PC-3 (cell line): ENCODE data around the gene TTC28. TPM values are rescaled to one million over a fixed set of nuclear protein-coding genes. Genes with fewer than 3 reads are reported as not detected.

ENCODE experiments used
- ATAC-seq: fragments of 200-7000 bp; cut with Tn5 transposase; 2 replicates; pipeline ENCODE4 v1.9.1; 2020; ENCODE audit warnings: mild to moderate bottlenecking, moderate library complexity
- BruUV-seq: library from RNA; stranded (reverse); fragments of 400-500 nt; replicated peaks from 2 replicates; lab custom pipeline; 2021; lab: Mats Ljungman, UMichigan
- CTCF ChIA-PET: fragments of 300-600 bp; sonication (Branson Sonifier 250); formaldehyde crosslinking; loops from one replicate; lab custom pipeline; 2022; ENCODE audit warnings: antibody characterized with exemption; lab: Charles Lee
- POLR2A ChIA-PET: fragments of 300-600 bp; sonication (Branson Sonifier 250); formaldehyde crosslinking; loops from one replicate; lab custom pipeline; 2022; ENCODE audit warnings: antibody characterized with exemption; ENCODE audit not compliant: unreplicated experiment; lab: Charles Lee
- DNase-seq: peaks from one replicate; pipeline ENCODE4 v3.0.0-alpha.2; 2015
- H2AFZ ChIP-seq: fragments of 300-600 bp; sonication (generic); 2 replicates; pipeline ENCODE4 v1.6.0; 2016; ENCODE audit warnings: antibody characterized with exemption, low read length
- H3F3A ChIP-seq: fragments of 300-600 bp; sonication (generic); one replicate; pipeline ENCODE4 v1.6.0; 2017; ENCODE audit warnings: antibody characterized with exemption, low read length, control low read depth, mild to moderate bottlenecking; ENCODE audit not compliant: unreplicated experiment
- H3K27ac ChIP-seq: fragments of 300-600 bp; sonication (generic); 2 replicates; pipeline ENCODE4 v1.5.1; 2016; ENCODE audit warnings: mild to moderate bottlenecking, low read length
- H3K27me3 ChIP-seq: fragments of 300-600 bp; sonication (generic); 2 replicates; pipeline ENCODE4 v1.6.1; 2016; ENCODE audit warnings: low read length, mixed read lengths
- H3K36me3 ChIP-seq: fragments of 300-600 bp; sonication (generic); 2 replicates; pipeline ENCODE4 v1.6.1; 2016; ENCODE audit warnings: low read depth, mixed run types, low read length, mixed read lengths
- H3K4me1 ChIP-seq: fragments of 300-600 bp; sonication (generic); 2 replicates; pipeline ENCODE4 v1.5.1; 2016; ENCODE audit warnings: low read length; ENCODE audit not compliant: insufficient read depth
- H3K4me2 ChIP-seq: fragments of 300-600 bp; sonication (generic); 2 replicates; pipeline ENCODE4 v1.6.0; 2016; ENCODE audit warnings: low read length
- H3K4me3 ChIP-seq: fragments of 300-600 bp; sonication (generic); 2 replicates; pipeline ENCODE4 v1.5.1; 2016; ENCODE audit warnings: mild to moderate bottlenecking, low read length, mixed read lengths
- H3K79me2 ChIP-seq: fragments of 300-600 bp; sonication (generic); 2 replicates; pipeline ENCODE4 v1.6.1; 2017; ENCODE audit warnings: low read length, mixed read lengths
- H3K9ac ChIP-seq: fragments of 300-600 bp; sonication (generic); 2 replicates; pipeline ENCODE4 v1.6.0; 2016; ENCODE audit warnings: mild to moderate bottlenecking, low read length
- H3K9me2 ChIP-seq: fragments of 300-600 bp; sonication (generic); replicated peaks from 2 replicates; pipeline ENCODE4 v1.6.1; 2016; ENCODE audit warnings: mixed run types, low read length, mixed read lengths
- H3K9me3 ChIP-seq: fragments of 300-600 bp; sonication (generic); 2 replicates; pipeline ENCODE4 v1.6.1; 2016; ENCODE audit warnings: low read length, mixed read lengths
- H4K20me1 ChIP-seq: fragments of 300-600 bp; sonication (generic); 2 replicates; pipeline ENCODE4 v1.6.1; 2016; ENCODE audit warnings: low read length, mixed read lengths
- CTCF ChIP-seq: fragments of 300-600 bp; sonication (generic); conservative IDR thresholded peaks from 2 replicates; pipeline ENCODE4 v1.5.1; 2017; ENCODE audit warnings: antibody characterized with exemption, low read depth, mild to moderate bottlenecking, low read length
- EZH2 ChIP-seq: fragments of 300-600 bp; sonication (generic); IDR thresholded peaks from one replicate; pipeline ENCODE4 v1.6.1; 2017; ENCODE audit warnings: antibody characterized with exemption, mild to moderate bottlenecking, low read length; ENCODE audit not compliant: unreplicated experiment
- EZH2phosphoT487 ChIP-seq: fragments of 300-600 bp; sonication (generic); IDR thresholded peaks from 2 replicates; pipeline ENCODE4 v1.6.1; 2018; ENCODE audit warnings: mild to moderate bottlenecking, antibody characterized with exemption, low read length, borderline replicate concordance
- intact Hi-C: fragments of 100-400 bp; cut with micrococcal nuclease; formaldehyde crosslinking; loops from 2 replicates; pipeline ENCODE4 v1.9.0; 2023
- total RNA-seq: library from RNA; depleted of rRNA; stranded (reverse); fragments of >200 nt; gene quantifications from 2 replicates; pipeline ENCODE4 v1.2.3, GENCODE V29; 2014

The TTC28 gene
- total RNA-seq, 1 experiment from 2014 or later: 6.3 TPM

- CTCF ChIA-PET: no interaction called here
- intact Hi-C loops: no loop called here
These were observed 382.1 kb downstream of the TTC28 start for GRCh38 chr22:28297504-28297903.

GRCh38 chr22:28296452-28296851 lies 383.2 kb downstream of the TTC28 start:
- H4K20me1 ChIP-seq: no peaks in the 10 kb centered on the region
- H2AFZ ChIP-seq: no peak overlapping the region
- no peak for DNase-seq
- no peak for TF ChIP-seq EZH2
- no peak for TF ChIP-seq CTCF
- no peak for TF ChIP-seq EZH2phosphoT487
- H3K79me2 ChIP-seq: no peaks in the 10 kb centered on the region
- H3K27me3 ChIP-seq: no peaks in the 10 kb centered on the region
- H3K4me3 ChIP-seq: no peak overlapping the region
- no peaks in the 10 kb centered on the region for H3K36me3 ChIP-seq
- H3K27ac ChIP-seq: no peak overlapping the region
- intact Hi-C loops: no loop called here
- H3K9me2 ChIP-seq: no peaks in the 10 kb centered on the region
- H3K9me3 ChIP-seq: no peaks in the 10 kb centered on the region
- ATAC-seq: no peak
- ChIA-PET POLR2A (interaction anchor here (0.7 kb wide), 1 partner anchor 23 kb away, joined by 3 read pairs; no protein-coding TSS in a partner anchor), CTCF (no interaction called here)
- no TSS peak for BruUV-seq
- no peak overlapping the region for H3K9ac ChIP-seq
- no peaks in the 10 kb centered on the region for H3F3A ChIP-seq
- H3K4me2 ChIP-seq: no peak overlapping the region
- no peaks in the 10 kb centered on the region for H3K4me1 ChIP-seq

More at GRCh38 chr22:28297504-28297903, 382.1 kb downstream of the TTC28 start:
- Histone ChIP-seq H3K27ac (no peak overlapping the region), H3K4me1 (no peaks in the 10 kb centered on the region), H3F3A (no peaks in the 10 kb centered on the region), H3K36me3 (no peaks in the 10 kb centered on the region), H4K20me1 (no peaks in the 10 kb centered on the region), H3K4me3 (no peak overlapping the region), H3K79me2 (no peaks in the 10 kb centered on the region), H3K4me2 (no peak overlapping the region), H3K9me2 (no peaks in the 10 kb centered on the region), H3K9me3 (no peaks in the 10 kb centered on the region), H2AFZ (no peak overlapping the region), H3K9ac (no peak overlapping the region), H3K27me3 (no peaks in the 10 kb centered on the region)
- POLR2A ChIA-PET: interaction anchor here (0.6 kb wide), 1 partner anchor 164 kb away, joined by 5 read pairs; no protein-coding TSS in a partner anchor
- BruUV-seq: no TSS peak
- TF ChIP-seq CTCF (no peak), EZH2 (no peak), EZH2phosphoT487 (no peak)
- no peak for ATAC-seq
- no peak for DNase-seq

- Histone ChIP-seq H3K9me2 (no peaks in the 10 kb centered on the region), H3F3A (no peaks in the 10 kb centered on the region), H3K79me2 (no peaks in the 10 kb centered on the region), H3K9me3 (no peaks in the 10 kb centered on the region), H3K4me3 (no peak overlapping the region), H2AFZ (no peak overlapping the region), H3K36me3 (no peaks in the 10 kb centered on the region), H3K27ac (no peak overlapping the region), H3K4me2 (no peak overlapping the region), H3K27me3 (no peaks in the 10 kb centered on the region), H3K4me1 (no peaks in the 10 kb centered on the region), H4K20me1 (no peaks in the 10 kb centered on the region), H3K9ac (no peak overlapping the region)
- ATAC-seq: no peak
- ChIA-PET CTCF (no interaction called here), POLR2A (no interaction called here)
- DNase-seq: no peak
- BruUV-seq: no TSS peak
- TF ChIP-seq CTCF (no peak), EZH2 (no peak), EZH2phosphoT487 (no peak)
- intact Hi-C loops: no loop called here
These were observed 396.5 kb downstream of the TTC28 start for GRCh38 chr22:28283068-28283654.
